Measurements from ENCODE around the gene PKD2L1. TPM values are rescaled to one million over a fixed set of nuclear protein-coding genes. Genes with fewer than 3 reads are reported as not detected.

PKD2L1 gene
- total RNA-seq, 1 donor from 2014 or later = not detected

DNA sequence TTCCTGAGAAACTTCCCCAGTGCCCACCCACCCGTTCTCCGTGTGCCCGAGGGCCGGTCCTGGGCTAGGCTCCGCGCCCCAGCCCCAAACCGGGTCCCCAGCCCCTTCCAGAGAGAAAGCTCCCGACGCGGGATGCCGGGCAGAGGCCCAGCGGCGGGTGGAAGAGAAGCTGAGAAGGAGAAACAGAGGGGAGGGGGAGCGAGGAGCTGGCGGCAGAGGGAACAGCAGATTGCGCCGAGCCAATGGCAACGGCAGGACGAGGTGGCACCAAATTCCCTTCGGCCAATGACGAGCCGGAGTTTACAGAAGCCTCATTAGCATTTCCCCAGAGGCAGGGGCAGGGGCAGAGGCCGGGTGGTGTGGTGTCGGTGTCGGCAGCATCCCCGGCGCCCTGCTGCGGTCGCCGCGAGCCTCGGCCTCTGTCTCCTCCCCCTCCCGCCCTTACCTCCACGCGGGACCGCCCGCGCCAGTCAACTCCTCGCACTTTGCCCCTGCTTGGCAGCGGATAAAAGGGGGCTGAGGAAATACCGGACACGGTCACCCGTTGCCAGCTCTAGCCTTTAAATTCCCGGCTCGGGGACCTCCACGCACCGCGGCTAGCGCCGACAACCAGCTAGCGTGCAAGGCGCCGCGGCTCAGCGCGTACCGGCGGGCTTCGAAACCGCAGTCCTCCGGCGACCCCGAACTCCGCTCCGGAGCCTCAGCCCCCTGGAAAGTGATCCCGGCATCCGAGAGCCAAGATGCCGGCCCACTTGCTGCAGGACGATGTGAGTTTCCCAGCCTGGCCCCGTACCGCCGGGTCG lies 16.9 kb upstream of the PKD2L1 start, which contains the start of gene SCD:
Gene SCD, plus strand, starts transcription at position 469 of the 803 bp plus-strand sequence. Its CDS starts 272 bp downstream, at position 741.
- H3K4me1 Mint-ChIP-seq (ENCODE audit: low read depth) = peaks cover 52% of the 10 kb centered on the region
- peak within 1 kb of the TSS; percentile 89 for H3K4me3 Mint-ChIP-seq (ENCODE audit: unreplicated experiment)
- H3K36me3 Mint-ChIP-seq (ENCODE audit: low read depth) = peaks cover 12% of the 10 kb centered on the region
- no peaks in the 10 kb centered on the region for H3K27me3 Mint-ChIP-seq (ENCODE audit: low read depth)
- TF ChIP-seq, protein P1, sequence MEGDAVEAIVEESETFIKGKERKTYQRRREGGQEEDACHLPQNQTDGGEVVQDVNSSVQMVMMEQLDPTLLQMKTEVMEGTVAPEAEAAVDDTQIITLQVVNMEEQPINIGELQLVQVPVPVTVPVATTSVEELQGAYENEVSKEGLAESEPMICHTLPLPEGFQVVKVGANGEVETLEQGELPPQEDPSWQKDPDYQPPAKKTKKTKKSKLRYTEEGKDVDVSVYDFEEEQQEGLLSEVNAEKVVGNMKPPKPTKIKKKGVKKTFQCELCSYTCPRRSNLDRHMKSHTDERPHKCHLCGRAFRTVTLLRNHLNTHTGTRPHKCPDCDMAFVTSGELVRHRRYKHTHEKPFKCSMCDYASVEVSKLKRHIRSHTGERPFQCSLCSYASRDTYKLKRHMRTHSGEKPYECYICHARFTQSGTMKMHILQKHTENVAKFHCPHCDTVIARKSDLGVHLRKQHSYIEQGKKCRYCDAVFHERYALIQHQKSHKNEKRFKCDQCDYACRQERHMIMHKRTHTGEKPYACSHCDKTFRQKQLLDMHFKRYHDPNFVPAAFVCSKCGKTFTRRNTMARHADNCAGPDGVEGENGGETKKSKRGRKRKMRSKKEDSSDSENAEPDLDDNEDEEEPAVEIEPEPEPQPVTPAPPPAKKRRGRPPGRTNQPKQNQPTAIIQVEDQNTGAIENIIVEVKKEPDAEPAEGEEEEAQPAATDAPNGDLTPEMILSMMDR (IDR thresholded peaks at IDR 0.05) = no peak
- peak within 1 kb of the TSS; percentile 70 for H3K27ac Mint-ChIP-seq (ENCODE audit: unreplicated experiment)
- H3K9me3 Mint-ChIP-seq (ENCODE audit: low read depth) = no peaks in the 10 kb centered on the region
- no peak for DNase-seq (ENCODE audit: low spot score)

GRCh38 chr10:100346351-100346764 lies 16.3 kb upstream of the PKD2L1 start:
- DNase-seq (ENCODE audit: low spot score) = no peak
- no peaks in the 10 kb centered on the region for H3K9me3 Mint-ChIP-seq (ENCODE audit: low read depth)
- H3K4me1 Mint-ChIP-seq (ENCODE audit: low read depth) = peaks cover 51% of the 10 kb centered on the region
- TF ChIP-seq, protein P1 (IDR thresholded peaks at IDR 0.05) = no peak
- H3K36me3 Mint-ChIP-seq (ENCODE audit: low read depth) = peaks cover 12% of the 10 kb centered on the region
- H3K27me3 Mint-ChIP-seq (ENCODE audit: low read depth) = no peaks in the 10 kb centered on the region
- peak overlapping the region; percentile 89 for H3K4me3 Mint-ChIP-seq (ENCODE audit: unreplicated experiment)
- H3K27ac Mint-ChIP-seq (ENCODE audit: unreplicated experiment) = peak overlapping the region; percentile 70

- Mint-ChIP-seq H3K9me3 (ENCODE audit: low read depth) (no peaks in the 10 kb centered on the region), H3K27ac (ENCODE audit: unreplicated experiment) (peak overlapping the region; percentile 70), H3K36me3 (ENCODE audit: low read depth) (peaks cover 8% of the 10 kb centered on the region), H3K4me3 (ENCODE audit: unreplicated experiment) (peak overlapping the region; percentile 89), H3K27me3 (ENCODE audit: low read depth) (no peaks in the 10 kb centered on the region), H3K4me1 (ENCODE audit: low read depth) (peaks cover 50% of the 10 kb centered on the region)
- no peak for DNase-seq (ENCODE audit: low spot score)
- TF ChIP-seq, protein P1 (IDR thresholded peaks at IDR 0.05) = no peak
Measured at GRCh38 chr10:100345570-100346330, 15.7 kb upstream of the PKD2L1 start.

DNA sequence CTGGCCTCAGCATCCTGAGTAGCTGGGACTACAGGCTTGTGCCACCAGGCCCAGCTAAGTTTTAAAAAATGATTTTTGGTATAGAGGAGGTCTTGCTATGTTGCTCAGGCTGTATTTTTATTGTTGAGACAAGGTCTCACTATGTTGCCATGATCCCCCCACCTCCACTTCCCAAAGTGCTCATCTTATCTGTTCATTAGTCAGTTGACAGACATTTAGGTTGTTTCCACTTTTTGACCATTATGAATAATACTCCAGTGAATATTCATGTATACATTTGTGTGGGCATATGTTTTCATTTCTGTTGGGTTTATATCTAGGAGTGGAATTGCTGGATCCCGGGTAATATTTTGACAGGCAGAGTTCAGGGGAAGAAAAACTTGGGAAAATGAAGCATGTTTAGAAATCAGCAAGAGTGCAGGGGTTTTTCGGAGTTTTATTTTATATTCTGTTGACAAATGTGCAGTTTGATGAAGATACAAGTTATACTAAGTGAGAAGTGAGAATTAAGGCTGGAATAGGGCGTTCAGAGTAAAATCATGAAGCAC lies 14.3 kb upstream of the PKD2L1 start:
- Mint-ChIP-seq H3K27me3 (ENCODE audit: low read depth) (no peaks in the 10 kb centered on the region), H3K9me3 (ENCODE audit: low read depth) (no peaks in the 10 kb centered on the region), H3K36me3 (ENCODE audit: low read depth) (peaks cover 5% of the 10 kb centered on the region), H3K27ac (ENCODE audit: unreplicated experiment) (no peak overlapping the region), H3K4me1 (ENCODE audit: low read depth) (peaks cover 36% of the 10 kb centered on the region), H3K4me3 (ENCODE audit: unreplicated experiment) (no peak overlapping the region)
- DNase-seq (ENCODE audit: low spot score) = no peak
- TF ChIP-seq, protein P1 (IDR thresholded peaks at IDR 0.05) = no peak

DNA sequence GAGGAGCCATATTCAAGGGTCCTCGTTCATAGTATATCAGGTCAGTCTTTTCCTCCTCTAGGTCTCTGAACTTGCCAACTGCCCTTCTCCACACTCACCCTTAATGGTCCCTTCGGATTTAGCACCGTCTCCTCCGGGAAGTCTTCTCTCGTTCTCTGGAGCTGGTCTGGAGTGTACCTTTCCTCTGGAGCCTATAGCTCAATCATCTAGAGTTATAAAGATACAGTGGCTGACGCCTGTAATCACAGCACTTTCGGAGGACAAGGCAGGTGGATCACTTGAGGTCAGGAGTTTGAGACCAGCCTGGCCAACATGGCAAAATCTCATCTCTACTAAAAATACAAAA lies 12.6 kb upstream of the PKD2L1 start:
- TF ChIP-seq, protein P1 (IDR thresholded peaks at IDR 0.05) = peak; percentile 17
- peaks cover 19% of the 10 kb centered on the region for H3K4me1 Mint-ChIP-seq (ENCODE audit: low read depth)
- no peak for DNase-seq (ENCODE audit: low spot score)
- H3K27ac Mint-ChIP-seq (ENCODE audit: unreplicated experiment) = no peak overlapping the region
- H3K9me3 Mint-ChIP-seq (ENCODE audit: low read depth) = no peaks in the 10 kb centered on the region
- no peaks in the 10 kb centered on the region for H3K27me3 Mint-ChIP-seq (ENCODE audit: low read depth)
- no peaks in the 10 kb centered on the region for H3K36me3 Mint-ChIP-seq (ENCODE audit: low read depth)
- no peak overlapping the region for H3K4me3 Mint-ChIP-seq (ENCODE audit: unreplicated experiment)

All from chondrocyte (in vitro differentiated cells).